Trophoblast cell (in vitro differentiated cells and primary cell): ENCODE results near the gene ZNF692.
"Not testable (repeated sequence)": the region's sequence is repeated elsewhere in the genome, so short reads cannot be mapped to it uniquely, and the experiment has no call there.

Experiments used
- DNase-seq, 2 donors: peaks; one replicate each; pipeline ENCODE4 v3.0.0-alpha.2; 2016
- H2AFZ ChIP-seq: 2 replicates; pipeline ENCODE4 v1.6.1; 2013; ENCODE audit warnings: low read length, moderate library complexity, mild to moderate bottlenecking; ENCODE audit not compliant: insufficient read depth, poor library complexity
- H2AK5ac ChIP-seq: 2 replicates; pipeline ENCODE4 v1.6.1; 2013; ENCODE audit warnings: mild to moderate bottlenecking, low read length
- H2BK120ac ChIP-seq: 2 replicates; pipeline ENCODE4 v1.6.1; 2013; ENCODE audit warnings: low read length, mild to moderate bottlenecking, moderate library complexity; ENCODE audit not compliant: insufficient read depth, poor library complexity
- H2BK12ac ChIP-seq: 2 replicates; pipeline ENCODE4 v1.6.1; 2013; ENCODE audit warnings: mild to moderate bottlenecking, low read length, moderate library complexity
- H2BK5ac ChIP-seq: 2 replicates; pipeline ENCODE4 v1.6.1; 2013; ENCODE audit warnings: low read length, low read depth, moderate library complexity, mild to moderate bottlenecking; ENCODE audit not compliant: poor library complexity
- H3K14ac ChIP-seq: 2 replicates; pipeline ENCODE4 v1.6.1; 2013; ENCODE audit warnings: mild to moderate bottlenecking, low read length
- H3K18ac ChIP-seq: 2 replicates; pipeline ENCODE4 v1.6.1; 2013; ENCODE audit warnings: mild to moderate bottlenecking, low read length
- H3K23ac ChIP-seq: 2 replicates; pipeline ENCODE4 v1.6.1; 2013; ENCODE audit warnings: low read length
- H3K27ac ChIP-seq: 2 replicates; pipeline ENCODE4 v1.5.1; 2013; ENCODE audit warnings: low read depth, mild to moderate bottlenecking, inconsistent platforms, low read length, moderate library complexity
- H3K27me3 ChIP-seq: 2 replicates; pipeline ENCODE4 v1.6.1; 2013; ENCODE audit warnings: inconsistent platforms, mild to moderate bottlenecking, low read length, moderate library complexity; ENCODE audit not compliant: insufficient read depth
- H3K36me3 ChIP-seq, 2 experiments: 1 replicate in 1 of 2; 2 replicates in 1 of 2; pipeline ENCODE4 v1.6.1; 2013; ENCODE audit warnings: low read length in 2 of 2, mild to moderate bottlenecking in 2 of 2, moderate library complexity in 1 of 2; ENCODE audit not compliant: insufficient read depth in 2 of 2, control insufficient read depth in 1 of 2
- H3K4ac ChIP-seq: 2 replicates; pipeline ENCODE4 v1.6.1; 2013; ENCODE audit warnings: low read depth, mild to moderate bottlenecking, low read length, moderate library complexity
- H3K4me1 ChIP-seq, 2 experiments: 1 replicate in 1 of 2; 2 replicates in 1 of 2; pipeline ENCODE4 v1.6.1; 2013; ENCODE audit warnings: low read length in 2 of 2, mild to moderate bottlenecking in 2 of 2, moderate library complexity in 1 of 2; ENCODE audit not compliant: insufficient read depth in 2 of 2, control insufficient read depth in 1 of 2
- H3K4me2 ChIP-seq: 2 replicates; pipeline ENCODE4 v1.6.1; 2013; ENCODE audit warnings: inconsistent platforms, mild to moderate bottlenecking, low read length, moderate library complexity
- H3K4me3 ChIP-seq: 2 replicates; pipeline ENCODE4 v1.5.1; 2013; ENCODE audit warnings: mild to moderate bottlenecking, low read depth, low read length, inconsistent platforms
- H3K79me1 ChIP-seq: one replicate; pipeline ENCODE4 v1.6.1; 2013; ENCODE audit warnings: low read length
- H3K79me2 ChIP-seq: 2 replicates; pipeline ENCODE4 v1.6.1; 2013; ENCODE audit warnings: low read length, mild to moderate bottlenecking; ENCODE audit not compliant: control insufficient read depth, insufficient read depth, poor library complexity
- H3K9ac ChIP-seq: 2 replicates; pipeline ENCODE4 v1.6.1; 2013; ENCODE audit warnings: mild to moderate bottlenecking, low read length
- H3K9me3 ChIP-seq: 2 replicates; pipeline ENCODE4 v1.6.1; 2013; ENCODE audit warnings: low read depth, mild to moderate bottlenecking, control low read depth, inconsistent platforms, low read length; ENCODE audit not compliant: insufficient read depth
- H4K12ac ChIP-seq: 2 replicates; pipeline ENCODE4 v1.6.1; 2013; ENCODE audit warnings: low read depth, mild to moderate bottlenecking, low read length, moderate library complexity
- H4K8ac ChIP-seq: 2 replicates; pipeline ENCODE4 v1.6.1; 2013; ENCODE audit warnings: low read depth, mild to moderate bottlenecking, low read length, moderate library complexity
- H4K91ac ChIP-seq: one replicate; pipeline ENCODE4 v1.6.1; 2013; ENCODE audit warnings: low read depth, mild to moderate bottlenecking, low read length, moderate library complexity
- WGBS: extraction: QIAGEN DNeasy Blood & Tissue Kit; methylation state at CpG from one replicate; pipeline ENCODE4 v1.1.7; 2013; ENCODE audit warnings: missing lambda C conversion rate; ENCODE audit not compliant: insufficient read length, insufficient coverage; ENCODE audit errors: extremely low coverage; 5-methylcytosine and 5-hydroxymethylcytosine counted together

ZNF692 gene

GRCh38 chr1:248831842-248832241 is 27.0 kb downstream of the ZNF692 start:
- H2BK12ac ChIP-seq = no peak overlapping the region
- no peaks in the 10 kb centered on the region for H3K9me3 ChIP-seq
- H4K8ac ChIP-seq = no peak overlapping the region
- H2BK5ac ChIP-seq = no peak overlapping the region
- no peak overlapping the region for H3K4me2 ChIP-seq
- H3K79me2 ChIP-seq = no peaks in the 10 kb centered on the region
- no peak overlapping the region for H3K4me3 ChIP-seq
- H3K27ac ChIP-seq = no peak overlapping the region
- H3K4ac ChIP-seq = no peak overlapping the region
- no peak for DNase-seq
- WGBS = no CpG with 5 or more reads among the region's 1 CpG
- H3K4me1 ChIP-seq = peaks cover 0 to 1% of the 10 kb centered on the region in 2 experiments
- no peak overlapping the region for H3K18ac ChIP-seq
- no peak overlapping the region for H4K91ac ChIP-seq
- no peak overlapping the region for H3K23ac ChIP-seq
- H3K36me3 ChIP-seq = no peaks in the 10 kb centered on the region
- H3K14ac ChIP-seq = no peak overlapping the region
- no peak overlapping the region for H2BK120ac ChIP-seq
- H2AFZ ChIP-seq = no peak overlapping the region
- no peaks in the 10 kb centered on the region for H3K27me3 ChIP-seq
- no peak overlapping the region for H2AK5ac ChIP-seq
- no peaks in the 10 kb centered on the region for H3K79me1 ChIP-seq
- no peak overlapping the region for H3K9ac ChIP-seq
- H4K12ac ChIP-seq = no peak overlapping the region

- H3K79me1 ChIP-seq, H3K4ac ChIP-seq, H3K23ac ChIP-seq, H3K14ac ChIP-seq, H3K79me2 ChIP-seq, H2BK120ac ChIP-seq, H3K4me3 ChIP-seq, DNase-seq, H2BK5ac ChIP-seq, H4K91ac ChIP-seq, H2BK12ac ChIP-seq, H4K8ac ChIP-seq, H3K36me3 ChIP-seq, H3K9ac ChIP-seq, H3K4me1 ChIP-seq, H3K18ac ChIP-seq, H2AFZ ChIP-seq, H4K12ac ChIP-seq, H3K9me3 ChIP-seq, H3K27me3 ChIP-seq, H2AK5ac ChIP-seq, H3K27ac ChIP-seq, H3K4me2 ChIP-seq: not testable (repeated sequence)
- no CpG with 5 or more reads among the region's 3 CpGs for WGBS
Measured at GRCh38 chr1:248830718-248831017, 28.2 kb downstream of the ZNF692 start.

DNA sequence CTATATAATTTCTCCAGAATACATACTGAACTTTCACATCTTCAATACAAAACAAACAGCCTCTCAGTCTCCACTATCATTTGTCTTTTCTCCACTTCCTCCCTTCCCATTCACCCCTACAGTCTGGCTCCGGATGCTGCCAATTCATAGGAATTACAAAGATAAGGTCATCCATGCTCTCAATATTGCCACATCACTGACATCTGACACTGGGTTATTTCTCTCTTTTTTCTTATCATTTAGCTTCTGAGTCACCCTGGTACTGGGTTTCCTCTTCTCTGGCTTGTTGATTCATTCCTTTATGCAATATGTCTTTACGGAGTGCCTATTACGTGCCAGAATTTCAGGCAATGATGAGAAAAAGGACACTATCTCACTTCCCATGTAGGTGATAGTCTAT is 30.0 kb downstream of the ZNF692 start:
- Histone ChIP-seq H3K79me2 (peaks cover 9% of the 10 kb centered on the region), H2BK120ac (no peak overlapping the region), H3K27ac (no peak overlapping the region), H4K8ac (no peak overlapping the region), H2BK5ac (no peak overlapping the region), H3K14ac (no peak overlapping the region), H2AFZ (no peak overlapping the region), H4K12ac (no peak overlapping the region), H2BK12ac (no peak overlapping the region), H3K23ac (no peak overlapping the region), H3K4me3 (no peak overlapping the region), H3K36me3 (peaks cover 6 to 9% of the 10 kb centered on the region in 2 experiments), H3K9ac (no peak overlapping the region), H3K27me3 (no peaks in the 10 kb centered on the region), H4K91ac (no peak overlapping the region), H3K4me1 (peaks cover 10 to 14% of the 10 kb centered on the region in 2 experiments), H3K4ac (no peak overlapping the region), H3K79me1 (peaks cover 10% of the 10 kb centered on the region), H3K9me3 (no peaks in the 10 kb centered on the region), H3K4me2 (no peak overlapping the region), H3K18ac (no peak overlapping the region), H2AK5ac (no peak overlapping the region)
- no CpG with 5 or more reads among the region's 3 CpGs for WGBS
- peak; percentile 43 to 82 for DNase-seq

DNA sequence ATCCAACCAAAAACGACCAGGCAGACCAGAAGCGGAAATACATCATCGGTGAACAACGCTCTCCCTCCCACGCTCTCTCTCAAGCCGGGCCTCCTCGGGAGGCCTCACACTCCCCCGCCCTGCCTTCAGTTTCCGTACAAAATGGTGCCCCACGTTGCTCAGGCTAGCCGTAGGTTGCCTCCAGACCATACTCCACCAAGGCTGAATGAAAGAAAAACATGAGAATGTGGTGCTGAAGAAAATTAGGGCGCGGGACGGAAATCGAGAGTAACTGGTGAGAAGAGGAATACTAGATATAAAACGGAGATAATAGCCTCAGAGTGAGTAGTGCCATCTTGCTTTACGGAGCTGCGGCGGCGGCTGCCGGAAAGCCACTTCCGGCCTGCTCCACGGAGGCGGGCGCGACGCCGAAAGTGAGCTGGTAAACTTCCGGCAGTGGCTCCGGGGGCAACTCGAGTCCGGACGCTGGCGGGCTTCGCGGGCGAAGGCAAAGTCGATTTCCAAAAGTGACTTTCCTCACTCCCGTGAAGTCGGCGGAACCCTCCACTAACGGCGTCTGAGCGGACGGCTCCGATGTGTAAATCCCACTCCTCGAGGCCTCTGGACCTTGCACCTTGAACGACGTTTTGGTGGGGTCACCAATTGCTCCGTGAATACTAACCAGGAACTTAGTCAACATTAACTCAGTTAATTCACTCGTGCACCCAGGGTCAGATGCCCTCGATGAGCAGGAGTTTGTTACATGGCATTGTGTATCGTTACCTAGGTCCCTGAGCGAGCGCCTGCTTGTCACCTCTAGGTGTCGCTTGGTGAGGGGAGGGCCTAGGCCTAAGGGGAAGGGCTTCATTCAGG is 32.8 kb downstream of the ZNF692 start, which contains the start of gene SH3BP5L:
TSS of gene SH3BP5L (minus strand) at position 7 of the 852 bp plus-strand sequence. CDS start 980 bp downstream, outside the sequence.
- H2BK5ac ChIP-seq = peak within 1 kb of the TSS; percentile 80
- no peak within 1 kb of the TSS for H3K23ac ChIP-seq
- peak within 1 kb of the TSS; percentile 61 for H2AK5ac ChIP-seq
- peaks cover 9% of the 10 kb centered on the region for H3K79me2 ChIP-seq
- peak within 1 kb of the TSS; percentile 99 for H3K9ac ChIP-seq
- peak within 1 kb of the TSS; percentile 95 for H3K14ac ChIP-seq
- peaks cover 16 to 24% of the 10 kb centered on the region in 2 experiments for H3K4me1 ChIP-seq
- H3K9me3 ChIP-seq = no peaks in the 10 kb centered on the region
- H4K8ac ChIP-seq = peak within 1 kb of the TSS; percentile 98
- H2AFZ ChIP-seq = peak within 1 kb of the TSS; percentile 85
- H4K91ac ChIP-seq = peak within 1 kb of the TSS; percentile 85
- H3K36me3 ChIP-seq = peaks cover 10 to 21% of the 10 kb centered on the region in 2 experiments
- H2BK120ac ChIP-seq = peak within 1 kb of the TSS; percentile 73
- no peak within 1 kb of the TSS for H2BK12ac ChIP-seq
- H3K4me2 ChIP-seq = peak within 1 kb of the TSS; percentile 80
- peak within 1 kb of the TSS; percentile 96 for H3K4me3 ChIP-seq
- peak within 1 kb of the TSS; percentile 65 for H3K27ac ChIP-seq
- no CpG with 5 or more reads among the region's 56 CpGs for WGBS
- peak within 1 kb of the TSS; percentile 96 for H3K4ac ChIP-seq
- DNase-seq = peak; percentile 90 to 94
- H4K12ac ChIP-seq = peak within 1 kb of the TSS; percentile 84
- H3K27me3 ChIP-seq = no peaks in the 10 kb centered on the region
- H3K18ac ChIP-seq = peak within 1 kb of the TSS; percentile 96
- H3K79me1 ChIP-seq = peaks cover 10% of the 10 kb centered on the region
